GM10266 (cell line): ENCODE measurements around the gene VWA2.

Source experiments
- DNase-seq: peaks from one replicate; pipeline ENCODE4 v3.0.0; 2012; ENCODE audit errors: extremely low spot score
- CTCF ChIP-seq: IDR thresholded peaks from 2 replicates; pipeline ENCODE4 v1.5.1; 2012; ENCODE audit warnings: mild to moderate bottlenecking, low read depth; ENCODE audit not compliant: control insufficient read depth, insufficient read depth; ENCODE audit errors: missing control alignments

The VWA2 gene

GRCh38 chr10:114279901-114280644, 41.0 kb downstream of the VWA2 start:
- DNase-seq = no peak
- no peak for TF ChIP-seq CTCF

GRCh38 chr10:114281006-114281405, 42.0 kb downstream of the VWA2 start:
- no peak for DNase-seq
- TF ChIP-seq CTCF = no peak

GRCh38 chr10:114281461-114281860, 42.4 kb downstream of the VWA2 start:
- TF ChIP-seq CTCF = no peak
- DNase-seq = no peak

- no peak for TF ChIP-seq CTCF
- DNase-seq = no peak
Observed at GRCh38 chr10:114282526-114282925, 43.5 kb downstream of the VWA2 start.

- no peak for TF ChIP-seq CTCF
- DNase-seq = no peak
Observed at GRCh38 chr10:114283091-114283490, 44.0 kb downstream of the VWA2 start.

- no peak for DNase-seq
- TF ChIP-seq CTCF = no peak
Observed at GRCh38 chr10:114283535-114284234, 44.6 kb downstream of the VWA2 start.
